HepG2 (cell line): ENCODE measurements around the gene SIRT7. TPM values are rescaled to one million over a fixed set of nuclear protein-coding genes. Genes with fewer than 3 reads are reported as not detected.
A peak's percentile ranks its signal among the peaks of the same experiment; 100 is the strongest.

Experiments
- CBX2 ChIP-seq, 2 experiments: fragments of 200-600 bp in 1 of 2; sonication (generic); formaldehyde crosslinking in 1 of 2; IDR thresholded peaks; 2 replicates each; pipeline versions ENCODE4 v1.7.0 to v1.8.1; 2018 to 2022; ENCODE audit warnings: low read depth in 2 of 2, low read length in 1 of 2, mild to moderate bottlenecking in 1 of 2, missing genetic modification reagents in 1 of 2
- GATAD2A ChIP-seq: IDR thresholded peaks from 2 replicates; pipeline ENCODE4 v1.6.1; 2016
- KAT7 ChIP-seq: IDR thresholded peaks from 2 replicates; pipeline ENCODE4 v1.6.1; 2018; ENCODE audit warnings: borderline replicate concordance, missing compliant biosample characterization
- NBN ChIP-seq: fragments of 450-650 bp; conservative IDR thresholded peaks from 2 replicates; pipeline ENCODE4 v1.6.1; 2017
- SOX13 ChIP-seq, 3 experiments: fragments of 450-650 bp in 1 of 3; sonication (generic) in 1 of 3; formaldehyde crosslinking in 1 of 3; IDR thresholded peaks in 2 of 3; conservative IDR thresholded peaks in 1 of 3; 2 replicates each; pipeline versions ENCODE4 v1.5.0 to v1.6.1; 2016 to 2020; ENCODE audit warnings: antibody characterized with exemption in 1 of 3, mild to moderate bottlenecking in 1 of 3, missing compliant biosample characterization in 1 of 3, missing genetic modification reagents in 1 of 3, moderate library complexity in 1 of 3
- ZNF296 ChIP-seq: sonication (generic); formaldehyde crosslinking; conservative IDR thresholded peaks from 2 replicates; pipeline ENCODE4 v1.5.0; 2020; ENCODE audit warnings: mild to moderate bottlenecking, missing genetic modification reagents
- polyA plus RNA-seq, 8 experiments: library from polyadenylated mRNA; depleted of rRNA in 3 of 8; stranded (reverse) in 7 of 8; unstranded in 1 of 8; fragments of >200 nt; fragmentation: Illumina TruSeq in 4 of 8; extraction: Trizol in 4 of 8; gene quantifications; 2 replicates each; pipeline versions ENCODE4 v1.2.1 to v1.2.3, GENCODE V29; 2011 to 2016; ENCODE audit warnings: low read depth in 4 of 8, missing spikeins in 1 of 8, mixed read lengths in 1 of 8; ENCODE audit not compliant: insufficient read depth in 1 of 8
- total RNA-seq, 5 experiments: library from RNA; depleted of rRNA; stranded (reverse); fragments of >200 nt; fragmentation: Illumina TruSeq; extraction: Trizol; gene quantifications; 2 replicates each; pipeline ENCODE4 v1.2.3, GENCODE V29; 2016; ENCODE audit warnings: low read depth in 1 of 5
- TF ChIP-seq, protein P1 (sequence below): fragments of 450-650 bp; IDR thresholded peaks from 2 replicates; pipeline ENCODE4 v1.6.1; 2017
- TF ChIP-seq, protein P2 (sequence below): IDR thresholded peaks from 2 replicates; pipeline ENCODE4 v1.6.1; 2016; ENCODE audit warnings: missing biosample characterization, missing genetic modification reagents, low read depth
- TF ChIP-seq, protein P3 (sequence below): sonication (generic); formaldehyde crosslinking; IDR thresholded peaks from 2 replicates; pipeline ENCODE4 v1.4.0; 2020; ENCODE audit warnings: missing genetic modification reagents
- TF ChIP-seq, protein P4 (sequence below): sonication (generic); formaldehyde crosslinking; IDR thresholded peaks from 2 replicates; pipeline ENCODE4 v1.4.0; 2020; ENCODE audit warnings: low read depth, mild to moderate bottlenecking, missing genetic modification reagents
- TF ChIP-seq, protein P5 (sequence below): IDR thresholded peaks from 2 replicates; pipeline ENCODE4 v1.6.1; 2018; ENCODE audit warnings: missing genetic modification reagents, mild to moderate bottlenecking, missing compliant biosample characterization

The SIRT7 gene
- total and polyA plus RNA-seq, 2 of the 13 experiments (the other 11 are each of a cell fraction or from before 2014, with no cell fraction given) = 8.3 to 24.8 TPM

DNA sequence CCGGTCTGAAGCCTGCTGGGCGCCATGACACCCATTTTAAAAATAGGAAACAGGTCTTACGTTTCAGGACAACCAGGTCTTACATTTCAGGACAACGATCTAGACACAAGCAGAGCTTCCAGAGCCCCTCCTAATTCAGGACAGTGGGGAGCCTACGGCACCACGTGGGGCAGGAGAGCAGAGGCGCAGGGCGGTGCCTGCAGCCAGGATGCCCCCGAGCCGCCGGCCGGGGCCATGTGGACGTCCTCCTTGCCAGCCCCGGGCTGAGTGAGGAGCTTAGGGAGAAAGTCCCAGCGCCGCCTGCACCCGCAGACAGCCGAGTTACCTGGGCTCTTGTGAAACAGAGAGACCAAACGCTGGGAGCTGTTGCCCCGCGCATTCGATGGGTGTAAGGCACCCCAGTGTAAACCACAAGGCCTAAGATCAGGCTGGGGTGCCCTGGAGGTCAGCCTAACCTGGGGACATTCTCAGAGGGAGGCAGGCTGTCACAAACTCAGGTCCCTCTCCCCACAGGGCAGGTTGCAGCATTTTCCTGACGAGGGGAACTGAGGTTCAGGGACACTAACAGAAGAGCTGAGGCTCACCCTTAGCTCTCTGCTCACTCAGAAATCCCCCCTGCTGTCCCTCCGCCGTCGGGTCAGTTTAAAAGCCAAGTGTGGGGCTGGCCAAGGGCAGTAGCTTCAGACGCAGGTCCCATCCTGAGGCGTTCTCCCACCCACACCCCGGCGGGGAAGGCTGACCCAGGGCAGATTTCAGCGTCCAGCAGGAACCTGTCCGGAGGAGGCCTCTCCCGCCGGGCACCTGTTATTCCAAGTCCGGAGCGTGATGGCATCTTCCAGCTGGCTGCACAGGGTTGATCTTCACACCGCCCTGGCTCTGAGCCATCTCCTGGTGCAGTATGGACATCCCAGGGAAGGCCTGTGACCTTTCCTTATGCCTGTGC lies 44.8 kb upstream of the SIRT7 start (continued):
- TF ChIP-seq, protein P1, sequence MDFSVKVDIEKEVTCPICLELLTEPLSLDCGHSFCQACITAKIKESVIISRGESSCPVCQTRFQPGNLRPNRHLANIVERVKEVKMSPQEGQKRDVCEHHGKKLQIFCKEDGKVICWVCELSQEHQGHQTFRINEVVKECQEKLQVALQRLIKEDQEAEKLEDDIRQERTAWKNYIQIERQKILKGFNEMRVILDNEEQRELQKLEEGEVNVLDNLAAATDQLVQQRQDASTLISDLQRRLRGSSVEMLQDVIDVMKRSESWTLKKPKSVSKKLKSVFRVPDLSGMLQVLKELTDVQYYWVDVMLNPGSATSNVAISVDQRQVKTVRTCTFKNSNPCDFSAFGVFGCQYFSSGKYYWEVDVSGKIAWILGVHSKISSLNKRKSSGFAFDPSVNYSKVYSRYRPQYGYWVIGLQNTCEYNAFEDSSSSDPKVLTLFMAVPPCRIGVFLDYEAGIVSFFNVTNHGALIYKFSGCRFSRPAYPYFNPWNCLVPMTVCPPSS = no peak
- TF ChIP-seq SOX13 (IDR thresholded peaks at IDR 0.05) (no peak), SOX13 (CRISPR knock-in tag; conservative IDR thresholded peaks at IDR 0.05 in 1 of 2, IDR thresholded peaks at IDR 0.05 in 1 of 2) (peak in 1 of 2 experiments; percentile 2; a peak in 1 of 4 replicates), KAT7 (CRISPR knock-in tag) (no peak), GATAD2A (CRISPR knock-in tag) (no peak; the same call in 1 of the 2 replicates), CBX2 (IDR thresholded peaks at IDR 0.05; ENCODE audit: low read depth, low read length) (no peak), CBX2 (CRISPR knock-in tag; IDR thresholded peaks at IDR 0.05; ENCODE audit: low read depth) (no peak), NBN (no peak), ZNF296 (CRISPR knock-in tag) (0 out of 2 replicates have a peak, but pooled peaks have one; percentile 37)
- TF ChIP-seq, protein P2, sequence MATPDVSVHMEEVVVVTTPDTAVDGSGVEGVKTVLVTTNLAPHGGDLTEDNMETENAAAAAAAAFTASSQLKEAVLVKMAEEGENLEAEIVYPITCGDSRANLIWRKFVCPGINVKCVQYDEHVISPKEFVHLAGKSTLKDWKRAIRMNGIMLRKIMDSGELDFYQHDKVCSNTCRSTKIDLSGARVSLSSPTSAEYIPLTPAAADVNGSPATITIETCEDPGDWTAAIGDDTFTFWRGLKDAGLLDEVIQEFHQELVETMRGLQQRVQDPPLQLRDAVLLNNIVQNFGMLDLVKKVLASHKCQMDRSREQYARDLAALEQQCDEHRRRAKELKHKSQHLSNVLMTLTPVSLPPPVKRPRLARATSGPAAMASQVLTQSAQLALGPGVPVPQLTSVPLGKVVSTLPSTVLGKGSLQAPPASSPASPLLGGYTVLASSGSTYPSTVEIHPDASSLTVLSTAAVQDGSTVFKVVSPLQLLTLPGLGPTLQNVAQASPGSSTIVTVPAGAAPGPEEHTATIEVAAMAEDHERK = no peak
- TF ChIP-seq, protein P3, sequence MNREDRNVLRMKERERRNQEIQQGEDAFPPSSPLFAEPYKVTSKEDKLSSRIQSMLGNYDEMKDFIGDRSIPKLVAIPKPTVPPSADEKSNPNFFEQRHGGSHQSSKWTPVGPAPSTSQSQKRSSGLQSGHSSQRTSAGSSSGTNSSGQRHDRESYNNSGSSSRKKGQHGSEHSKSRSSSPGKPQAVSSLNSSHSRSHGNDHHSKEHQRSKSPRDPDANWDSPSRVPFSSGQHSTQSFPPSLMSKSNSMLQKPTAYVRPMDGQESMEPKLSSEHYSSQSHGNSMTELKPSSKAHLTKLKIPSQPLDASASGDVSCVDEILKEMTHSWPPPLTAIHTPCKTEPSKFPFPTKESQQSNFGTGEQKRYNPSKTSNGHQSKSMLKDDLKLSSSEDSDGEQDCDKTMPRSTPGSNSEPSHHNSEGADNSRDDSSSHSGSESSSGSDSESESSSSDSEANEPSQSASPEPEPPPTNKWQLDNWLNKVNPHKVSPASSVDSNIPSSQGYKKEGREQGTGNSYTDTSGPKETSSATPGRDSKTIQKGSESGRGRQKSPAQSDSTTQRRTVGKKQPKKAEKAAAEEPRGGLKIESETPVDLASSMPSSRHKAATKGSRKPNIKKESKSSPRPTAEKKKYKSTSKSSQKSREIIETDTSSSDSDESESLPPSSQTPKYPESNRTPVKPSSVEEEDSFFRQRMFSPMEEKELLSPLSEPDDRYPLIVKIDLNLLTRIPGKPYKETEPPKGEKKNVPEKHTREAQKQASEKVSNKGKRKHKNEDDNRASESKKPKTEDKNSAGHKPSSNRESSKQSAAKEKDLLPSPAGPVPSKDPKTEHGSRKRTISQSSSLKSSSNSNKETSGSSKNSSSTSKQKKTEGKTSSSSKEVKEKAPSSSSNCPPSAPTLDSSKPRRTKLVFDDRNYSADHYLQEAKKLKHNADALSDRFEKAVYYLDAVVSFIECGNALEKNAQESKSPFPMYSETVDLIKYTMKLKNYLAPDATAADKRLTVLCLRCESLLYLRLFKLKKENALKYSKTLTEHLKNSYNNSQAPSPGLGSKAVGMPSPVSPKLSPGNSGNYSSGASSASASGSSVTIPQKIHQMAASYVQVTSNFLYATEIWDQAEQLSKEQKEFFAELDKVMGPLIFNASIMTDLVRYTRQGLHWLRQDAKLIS (CRISPR knock-in tag) = peak; percentile 12
- TF ChIP-seq, protein P4, sequence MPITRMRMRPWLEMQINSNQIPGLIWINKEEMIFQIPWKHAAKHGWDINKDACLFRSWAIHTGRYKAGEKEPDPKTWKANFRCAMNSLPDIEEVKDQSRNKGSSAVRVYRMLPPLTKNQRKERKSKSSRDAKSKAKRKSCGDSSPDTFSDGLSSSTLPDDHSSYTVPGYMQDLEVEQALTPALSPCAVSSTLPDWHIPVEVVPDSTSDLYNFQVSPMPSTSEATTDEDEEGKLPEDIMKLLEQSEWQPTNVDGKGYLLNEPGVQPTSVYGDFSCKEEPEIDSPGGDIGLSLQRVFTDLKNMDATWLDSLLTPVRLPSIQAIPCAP (CRISPR knock-in tag) = no peak
- TF ChIP-seq, protein P5, sequence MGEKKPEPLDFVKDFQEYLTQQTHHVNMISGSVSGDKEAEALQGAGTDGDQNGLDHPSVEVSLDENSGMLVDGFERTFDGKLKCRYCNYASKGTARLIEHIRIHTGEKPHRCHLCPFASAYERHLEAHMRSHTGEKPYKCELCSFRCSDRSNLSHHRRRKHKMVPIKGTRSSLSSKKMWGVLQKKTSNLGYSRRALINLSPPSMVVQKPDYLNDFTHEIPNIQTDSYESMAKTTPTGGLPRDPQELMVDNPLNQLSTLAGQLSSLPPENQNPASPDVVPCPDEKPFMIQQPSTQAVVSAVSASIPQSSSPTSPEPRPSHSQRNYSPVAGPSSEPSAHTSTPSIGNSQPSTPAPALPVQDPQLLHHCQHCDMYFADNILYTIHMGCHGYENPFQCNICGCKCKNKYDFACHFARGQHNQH (CRISPR knock-in tag) = peak; percentile 18
